Measurements from ENCODE around the gene CRB2. TPM values are rescaled to one million over a fixed set of nuclear protein-coding genes. Genes with fewer than 3 reads are reported as not detected.

CRB2 gene
- total RNA-seq, 6 donors from 2014 or later, result 0.13 to 0.23 TPM; not detected in 4

- H3K9me3 ChIP-seq, result no peaks in the 10 kb centered on the region
- peaks cover 0 to 6% (median 2%) of the 10 kb centered on the region in 4 donors for H3K4me1 ChIP-seq
- ATAC-seq (ENCODE audit: low FRiP score in 2 of 2), result no peak
- DNase-seq, result no peak
- no peak overlapping the region for H3K27ac ChIP-seq
- 56 to 68% methylated on average over 5 to 9 of the region's 10 CpGs for WGBS, 2 donors
- no peaks in the 10 kb centered on the region for H3K36me3 ChIP-seq
- H3K4me3 ChIP-seq, result no peak overlapping the region
- TF ChIP-seq CTCF (IDR thresholded peaks at IDR 0.05), result no peak
- TF ChIP-seq POLR2A (IDR thresholded peaks at IDR 0.05), result no peak
- no peak for TF ChIP-seq POLR2AphosphoS5 (IDR thresholded peaks at IDR 0.05)
- no peak for TF ChIP-seq EP300 (IDR thresholded peaks at IDR 0.05)
- H3K27me3 ChIP-seq, result no peaks in the 10 kb centered on the region
Observed at GRCh38 chr9:123361086-123361730, 5.2 kb downstream of the CRB2 start.

GRCh38 chr9:123361731-123362510, 5.9 kb downstream of the CRB2 start:
- Histone ChIP-seq H3K4me3 (no peak overlapping the region), H3K36me3 (no peaks in the 10 kb centered on the region), H3K27ac (no peak overlapping the region), H3K27me3 (no peaks in the 10 kb centered on the region), H3K4me1 (peaks cover 0 to 6% (median 2%) of the 10 kb centered on the region in 4 donors), H3K9me3 (no peaks in the 10 kb centered on the region)
- 53 to 74% methylated on average over 9 to 10 of the region's 11 CpGs for WGBS, 2 donors
- no peak for ATAC-seq (ENCODE audit: low FRiP score in 2 of 2)
- no peak for DNase-seq
- no peak for TF ChIP-seq CTCF (IDR thresholded peaks at IDR 0.05)
- no peak for TF ChIP-seq POLR2A (IDR thresholded peaks at IDR 0.05)
- TF ChIP-seq EP300 (IDR thresholded peaks at IDR 0.05), result no peak
- TF ChIP-seq POLR2AphosphoS5 (IDR thresholded peaks at IDR 0.05), result no peak

GRCh38 chr9:123362856-123363255, 6.9 kb downstream of the CRB2 start:
- Histone ChIP-seq H3K4me1 (peaks cover 0 to 6% (median 2%) of the 10 kb centered on the region in 4 donors), H3K4me3 (no peak overlapping the region), H3K9me3 (no peaks in the 10 kb centered on the region), H3K36me3 (no peaks in the 10 kb centered on the region), H3K27me3 (no peaks in the 10 kb centered on the region), H3K27ac (no peak overlapping the region)
- TF ChIP-seq CTCF (IDR thresholded peaks at IDR 0.05) (no peak), POLR2AphosphoS5 (IDR thresholded peaks at IDR 0.05) (no peak), EP300 (IDR thresholded peaks at IDR 0.05) (no peak), POLR2A (IDR thresholded peaks at IDR 0.05) (no peak)
- no peak for ATAC-seq (ENCODE audit: low FRiP score in 2 of 2)
- WGBS, 2 donors, result 90 to 96% methylated on average over 12 to 19 of the region's 23 CpGs
- DNase-seq, result peak in 1 of 2 donors; percentile 74

GRCh38 chr9:123364241-123364824, 8.3 kb downstream of the CRB2 start:
- WGBS, 2 donors, result 72 to 73% methylated on average over 8 to 11 of the region's 11 CpGs
- TF ChIP-seq POLR2A (IDR thresholded peaks at IDR 0.05) (no peak), POLR2AphosphoS5 (IDR thresholded peaks at IDR 0.05) (no peak), EP300 (IDR thresholded peaks at IDR 0.05) (no peak), CTCF (IDR thresholded peaks at IDR 0.05) (no peak)
- H3K4me1 ChIP-seq, result peaks cover 0 to 6% (median 2%) of the 10 kb centered on the region in 4 donors
- no peak overlapping the region for H3K27ac ChIP-seq
- H3K9me3 ChIP-seq, result no peaks in the 10 kb centered on the region
- H3K36me3 ChIP-seq, result no peaks in the 10 kb centered on the region
- ATAC-seq (ENCODE audit: low FRiP score in 2 of 2) (peak in 1 of 2 donors; percentile 23), DNase-seq (no peak)
- H3K27me3 ChIP-seq, result no peaks in the 10 kb centered on the region
- H3K4me3 ChIP-seq, result no peak overlapping the region

All from upper lobe of left lung (tissue), 6 donors.